ENCODE data around the gene PDS5B. TPM values are rescaled to one million over a fixed set of nuclear protein-coding genes. Genes with fewer than 3 reads are reported as not detected.
A peak's percentile ranks its signal among the peaks of the same experiment; 100 is the strongest.

The PDS5B gene
- total and polyA plus RNA-seq, 9 of the 15 experiments (the other 6 are each of a cell fraction or from before 2014, with no cell fraction given), result 6.2 to 23.7 (median 13.1) TPM

DNA sequence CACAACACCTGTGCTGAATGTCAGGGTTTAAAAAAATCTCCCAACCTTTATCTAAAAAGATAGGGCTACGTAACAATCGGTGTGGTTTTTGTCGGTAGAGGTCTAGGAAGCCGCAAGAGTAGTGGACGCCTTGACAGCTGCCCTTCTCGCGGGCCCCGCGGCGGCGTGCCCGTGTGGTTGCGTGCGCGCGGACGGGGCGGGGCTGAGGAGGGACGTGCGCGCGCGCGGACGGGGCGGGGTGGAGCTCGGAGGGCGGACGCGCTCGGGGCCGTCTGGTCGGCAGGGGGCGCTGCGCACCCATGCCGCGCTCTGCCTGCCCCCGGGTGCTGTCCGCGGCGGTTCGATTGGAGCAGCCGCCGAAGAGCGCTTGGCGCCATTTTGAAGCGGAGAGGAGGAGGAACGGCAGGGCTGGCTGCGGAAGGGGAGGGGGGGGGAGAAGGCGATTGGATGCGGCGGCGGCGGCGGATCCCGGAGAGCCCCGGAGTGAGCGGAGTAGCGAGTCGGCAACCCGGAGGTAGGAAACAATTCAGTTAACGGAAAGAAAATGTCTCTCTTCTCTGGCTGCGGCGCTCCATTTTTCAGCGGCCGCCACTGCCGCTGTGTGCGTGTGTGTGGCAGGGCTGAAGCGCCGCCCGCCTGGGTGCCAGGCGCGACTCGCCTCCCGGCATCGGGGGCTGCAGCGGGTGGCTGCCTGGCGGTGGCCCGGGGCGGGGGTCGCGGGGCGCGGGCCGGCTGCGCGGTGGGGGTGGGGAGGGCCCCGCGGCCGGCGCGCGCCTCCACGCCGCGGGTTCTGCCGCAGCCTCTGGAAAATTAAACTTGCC lies at the start of gene PDS5B (continued):
- TF ChIP-seq, protein P1, sequence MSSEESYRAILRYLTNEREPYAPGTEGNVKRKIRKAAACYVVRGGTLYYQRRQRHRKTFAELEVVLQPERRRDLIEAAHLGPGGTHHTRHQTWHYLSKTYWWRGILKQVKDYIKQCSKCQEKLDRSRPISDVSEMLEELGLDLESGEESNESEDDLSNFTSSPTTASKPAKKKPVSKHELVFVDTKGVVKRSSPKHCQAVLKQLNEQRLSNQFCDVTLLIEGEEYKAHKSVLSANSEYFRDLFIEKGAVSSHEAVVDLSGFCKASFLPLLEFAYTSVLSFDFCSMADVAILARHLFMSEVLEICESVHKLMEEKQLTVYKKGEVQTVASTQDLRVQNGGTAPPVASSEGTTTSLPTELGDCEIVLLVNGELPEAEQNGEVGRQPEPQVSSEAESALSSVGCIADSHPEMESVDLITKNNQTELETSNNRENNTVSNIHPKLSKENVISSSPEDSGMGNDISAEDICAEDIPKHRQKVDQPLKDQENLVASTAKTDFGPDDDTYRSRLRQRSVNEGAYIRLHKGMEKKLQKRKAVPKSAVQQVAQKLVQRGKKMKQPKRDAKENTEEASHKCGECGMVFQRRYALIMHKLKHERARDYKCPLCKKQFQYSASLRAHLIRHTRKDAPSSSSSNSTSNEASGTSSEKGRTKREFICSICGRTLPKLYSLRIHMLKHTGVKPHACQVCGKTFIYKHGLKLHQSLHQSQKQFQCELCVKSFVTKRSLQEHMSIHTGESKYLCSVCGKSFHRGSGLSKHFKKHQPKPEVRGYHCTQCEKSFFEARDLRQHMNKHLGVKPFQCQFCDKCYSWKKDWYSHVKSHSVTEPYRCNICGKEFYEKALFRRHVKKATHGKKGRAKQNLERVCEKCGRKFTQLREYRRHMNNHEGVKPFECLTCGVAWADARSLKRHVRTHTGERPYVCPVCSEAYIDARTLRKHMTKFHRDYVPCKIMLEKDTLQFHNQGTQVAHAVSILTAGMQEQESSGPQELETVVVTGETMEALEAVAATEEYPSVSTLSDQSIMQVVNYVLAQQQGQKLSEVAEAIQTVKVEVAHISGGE (CRISPR knock-in tag; IDR thresholded peaks at IDR 0.05), result peak in 1 of 3 experiments; percentile 58; a peak in 2 of 6 replicates
- TF ChIP-seq SMAD4 (CRISPR knock-in tag; conservative IDR thresholded peaks at IDR 0.05), result 0 out of 2 replicates have a peak, but pooled peaks have one; percentile 52
- TF ChIP-seq SMAD2 (IDR thresholded peaks at IDR 0.05; ENCODE audit: low read depth, low read length), result no peak
- TF ChIP-seq SLC30A9 (CRISPR knock-in tag; IDR thresholded peaks at IDR 0.05), result no peak
- peak; percentile 84 to 90 for TF ChIP-seq RAD21 (CRISPR knock-in tag; conservative IDR thresholded peaks at IDR 0.05 in 1 of 2, IDR thresholded peaks at IDR 0.05 in 1 of 2)
- no peak for TF ChIP-seq ZNF174 (CRISPR knock-in tag; IDR thresholded peaks at IDR 0.05)
- TF ChIP-seq LEF1 (IDR thresholded peaks at IDR 0.05), result no peak
- TF ChIP-seq ZBTB8A (IDR thresholded peaks at IDR 0.05; ENCODE audit: partially characterized antibody), result no peak
- TF ChIP-seq, protein P2, sequence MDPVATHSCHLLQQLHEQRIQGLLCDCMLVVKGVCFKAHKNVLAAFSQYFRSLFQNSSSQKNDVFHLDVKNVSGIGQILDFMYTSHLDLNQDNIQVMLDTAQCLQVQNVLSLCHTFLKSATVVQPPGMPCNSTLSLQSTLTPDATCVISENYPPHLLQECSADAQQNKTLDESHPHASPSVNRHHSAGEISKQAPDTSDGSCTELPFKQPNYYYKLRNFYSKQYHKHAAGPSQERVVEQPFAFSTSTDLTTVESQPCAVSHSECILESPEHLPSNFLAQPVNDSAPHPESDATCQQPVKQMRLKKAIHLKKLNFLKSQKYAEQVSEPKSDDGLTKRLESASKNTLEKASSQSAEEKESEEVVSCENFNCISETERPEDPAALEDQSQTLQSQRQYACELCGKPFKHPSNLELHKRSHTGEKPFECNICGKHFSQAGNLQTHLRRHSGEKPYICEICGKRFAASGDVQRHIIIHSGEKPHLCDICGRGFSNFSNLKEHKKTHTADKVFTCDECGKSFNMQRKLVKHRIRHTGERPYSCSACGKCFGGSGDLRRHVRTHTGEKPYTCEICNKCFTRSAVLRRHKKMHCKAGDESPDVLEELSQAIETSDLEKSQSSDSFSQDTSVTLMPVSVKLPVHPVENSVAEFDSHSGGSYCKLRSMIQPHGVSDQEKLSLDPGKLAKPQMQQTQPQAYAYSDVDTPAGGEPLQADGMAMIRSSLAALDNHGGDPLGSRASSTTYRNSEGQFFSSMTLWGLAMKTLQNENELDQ (CRISPR knock-in tag; IDR thresholded peaks at IDR 0.05; ENCODE audit: borderline replicate concordance), result no peak
- TF ChIP-seq ZBTB34 (CRISPR knock-in tag; IDR thresholded peaks at IDR 0.05), result no peak
- peak; percentile 55; the same call in 1 of the 2 replicates for TF ChIP-seq EP400 (IDR thresholded peaks at IDR 0.05)
- TF ChIP-seq DMBX1 (CRISPR knock-in tag; IDR thresholded peaks at IDR 0.05; ENCODE audit: borderline replicate concordance), result 0 out of 2 replicates have a peak, but pooled peaks have one; percentile 22
- no peak for TF ChIP-seq ESRRB (CRISPR knock-in tag; IDR thresholded peaks at IDR 0.05; ENCODE audit: borderline replicate concordance)
- no peak for TF ChIP-seq CBX3 (IDR thresholded peaks at IDR 0.05; ENCODE audit: borderline replicate concordance in 1 of 2, low read length in 2 of 2)
- TF ChIP-seq, protein P3, sequence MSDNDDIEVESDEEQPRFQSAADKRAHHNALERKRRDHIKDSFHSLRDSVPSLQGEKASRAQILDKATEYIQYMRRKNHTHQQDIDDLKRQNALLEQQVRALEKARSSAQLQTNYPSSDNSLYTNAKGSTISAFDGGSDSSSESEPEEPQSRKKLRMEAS (CRISPR knock-in tag; IDR thresholded peaks at IDR 0.05), result peak; percentile 53; the same call in 1 of the 2 replicates
- TF ChIP-seq CCNT2 (IDR thresholded peaks at IDR 0.05; ENCODE audit: borderline replicate concordance, extremely low read depth, insufficient read length, low read depth, low read length), result peak; percentile 37
- no peak; the same call in 1 of the 2 replicates for TF ChIP-seq ZNF766 (CRISPR knock-in tag; conservative IDR thresholded peaks at IDR 0.05)
- no peak for TF ChIP-seq CBFA2T3 (IDR thresholded peaks at IDR 0.05)
- TF ChIP-seq NFIC (IDR thresholded peaks at IDR 0.05), result peak; percentile 26; the same call in 1 of the 2 replicates
